H9 (cell line): Measurements from ENCODE around the gene SBNO1. TPM values are rescaled to one million over a fixed set of nuclear protein-coding genes. Genes with fewer than 3 reads are reported as not detected.
A peak's percentile ranks its signal among the peaks of the same experiment; 100 is the strongest.

ENCODE experiments used
- DNase-seq: peaks from one replicate; pipeline ENCODE4 v3.0.0-alpha.2; 2017
- H2AFZ ChIP-seq: one replicate; pipeline ENCODE4 v1.6.1; 2013; ENCODE audit warnings: mild to moderate bottlenecking, low read length, control low read depth, moderate library complexity
- H2AK5ac ChIP-seq: 2 replicates; pipeline ENCODE4 v1.6.1; 2013; ENCODE audit warnings: low read length, control low read depth, mixed read lengths; ENCODE audit not compliant: insufficient read length
- H2BK120ac ChIP-seq: one replicate; pipeline ENCODE4 v1.6.1; 2013; ENCODE audit warnings: low read depth, mild to moderate bottlenecking, low read length, control low read depth, inconsistent platforms; ENCODE audit not compliant: poor library complexity, severe bottlenecking
- H2BK12ac ChIP-seq: 2 replicates; pipeline ENCODE4 v1.6.1; 2013; ENCODE audit warnings: low read length, control low read depth, mixed read lengths, low read depth; ENCODE audit not compliant: insufficient read length
- H2BK15ac ChIP-seq: 2 replicates; pipeline ENCODE4 v1.6.1; 2013; ENCODE audit warnings: low read depth, low read length, control low read depth
- H2BK20ac ChIP-seq: one replicate; pipeline ENCODE4 v1.6.1; 2013; ENCODE audit warnings: low read depth, mild to moderate bottlenecking, low read length, control low read depth, inconsistent platforms; ENCODE audit not compliant: poor library complexity, severe bottlenecking
- H2BK5ac ChIP-seq: 2 replicates; pipeline ENCODE4 v1.6.1; 2013; ENCODE audit warnings: low read length, control low read depth, mixed read lengths; ENCODE audit not compliant: insufficient read length
- H3K14ac ChIP-seq: 2 replicates; pipeline ENCODE4 v1.6.1; 2013; ENCODE audit warnings: low read length, control low read depth; ENCODE audit not compliant: insufficient read depth
- H3K18ac ChIP-seq: 2 replicates; pipeline ENCODE4 v1.6.1; 2013; ENCODE audit warnings: low read depth, mild to moderate bottlenecking, mixed read lengths, low read length, control low read depth; ENCODE audit not compliant: insufficient read length
- H3K23ac ChIP-seq: 2 replicates; pipeline ENCODE4 v1.6.1; 2013; ENCODE audit warnings: low read length, control low read depth, mixed read lengths, low read depth; ENCODE audit not compliant: insufficient read length
- H3K23me2 ChIP-seq: 2 replicates; pipeline ENCODE4 v1.6.1; 2013; ENCODE audit warnings: low read depth, mild to moderate bottlenecking, mixed read lengths, low read length, control low read depth; ENCODE audit not compliant: insufficient read length, poor library complexity, severe bottlenecking
- H3K27ac ChIP-seq: 2 replicates; pipeline ENCODE4 v1.5.1; 2013; ENCODE audit warnings: low read length, control low read depth, mixed read lengths, low read depth; ENCODE audit not compliant: insufficient read length
- H3K27me3 ChIP-seq: 2 replicates; pipeline ENCODE4 v1.6.1; 2013; ENCODE audit warnings: low read length, control low read depth, inconsistent platforms; ENCODE audit not compliant: insufficient read depth
- H3K4ac ChIP-seq: 2 replicates; pipeline ENCODE4 v1.6.1; 2013; ENCODE audit warnings: low read depth, mild to moderate bottlenecking, control low read depth, inconsistent platforms, low read length, moderate library complexity
- H3K4me1 ChIP-seq: 2 replicates; pipeline ENCODE4 v1.6.1; 2013; ENCODE audit warnings: low read length, control low read depth, inconsistent platforms; ENCODE audit not compliant: insufficient read depth
- H3K4me2 ChIP-seq: 2 replicates; pipeline ENCODE4 v1.6.1; 2013; ENCODE audit warnings: low read length, control low read depth, mixed read lengths; ENCODE audit not compliant: insufficient read length, insufficient read depth
- H3K56ac ChIP-seq: 2 replicates; pipeline ENCODE4 v1.6.1; 2013; ENCODE audit warnings: low read depth, mild to moderate bottlenecking, mixed read lengths, low read length, control low read depth; ENCODE audit not compliant: insufficient read length
- H3K79me1 ChIP-seq: 2 replicates; pipeline ENCODE4 v1.6.1; 2013; ENCODE audit warnings: low read depth, mild to moderate bottlenecking, moderate library complexity, low read length, control low read depth, inconsistent platforms; ENCODE audit not compliant: insufficient read depth, poor library complexity, severe bottlenecking
- H3K79me2 ChIP-seq: 2 replicates; pipeline ENCODE4 v1.6.1; 2013; ENCODE audit warnings: low read length, control low read depth, inconsistent platforms; ENCODE audit not compliant: insufficient read depth
- H3K9ac ChIP-seq: 2 replicates; pipeline ENCODE4 v1.6.1; 2013; ENCODE audit warnings: low read length, control low read depth, mixed read lengths; ENCODE audit not compliant: insufficient read length; ENCODE audit errors: extremely low read depth
- H3K9me3 ChIP-seq: one replicate; pipeline ENCODE4 v1.6.1; 2013; ENCODE audit warnings: low read depth, low read length, inconsistent platforms; ENCODE audit not compliant: control insufficient read depth
- H3T11ph ChIP-seq: one replicate; pipeline ENCODE4 v1.6.1; 2013; ENCODE audit warnings: mild to moderate bottlenecking, low read length, control low read depth, inconsistent platforms
- H4K20me1 ChIP-seq: one replicate; pipeline ENCODE4 v1.6.1; 2013; ENCODE audit not compliant: control insufficient read depth, insufficient read length, insufficient read depth
- H4K5ac ChIP-seq: 2 replicates; pipeline ENCODE4 v1.6.1; 2013; ENCODE audit warnings: low read depth, mild to moderate bottlenecking, mixed read lengths, low read length, control low read depth; ENCODE audit not compliant: insufficient read length
- H4K8ac ChIP-seq: replicated peaks from 2 replicates; pipeline ENCODE4 v1.6.1; 2013; ENCODE audit warnings: low read length, control low read depth, mixed read lengths, low read depth; ENCODE audit not compliant: insufficient read length
- H4K91ac ChIP-seq: 2 replicates; pipeline ENCODE4 v1.6.1; 2013; ENCODE audit warnings: low read depth, mild to moderate bottlenecking, moderate library complexity, mixed read lengths, low read length, control low read depth; ENCODE audit not compliant: insufficient read length
- H3K27ac Mint-ChIP-seq, 3 experiments: 2 replicates in 2 of 3; 3 replicates in 1 of 3; pipeline ENCODE4 v1.8.0; 2020 to 2021; ENCODE audit warnings: mixed read lengths in 3 of 3, mild to moderate bottlenecking in 1 of 3, moderate library complexity in 1 of 3
- H3K27me3 Mint-ChIP-seq: 2 replicates; pipeline ENCODE4 v1.8.0; 2021; ENCODE audit warnings: low read depth, mild to moderate bottlenecking, moderate library complexity, mixed read lengths
- H3K36me3 Mint-ChIP-seq, 3 experiments: 2 replicates in 2 of 3; 3 replicates in 1 of 3; pipeline ENCODE4 v1.8.0; 2020 to 2021; ENCODE audit warnings: low read depth in 3 of 3, mixed read lengths in 3 of 3; ENCODE audit not compliant: insufficient read depth in 1 of 3
- H3K4me1 Mint-ChIP-seq, 2 experiments: 2 replicates each; pipeline ENCODE4 v1.8.0; 2020; ENCODE audit warnings: mixed read lengths in 2 of 2
- H3K4me3 Mint-ChIP-seq, 2 experiments: 2 replicates in 1 of 2; 3 replicates in 1 of 2; pipeline ENCODE4 v1.8.0; 2020 to 2021; ENCODE audit warnings: mild to moderate bottlenecking in 2 of 2, mixed read lengths in 2 of 2, moderate library complexity in 1 of 2
- H3K9me3 Mint-ChIP-seq, 2 experiments: 2 replicates in 1 of 2; 3 replicates in 1 of 2; pipeline ENCODE4 v1.8.0; 2020; ENCODE audit warnings: mild to moderate bottlenecking in 2 of 2, mixed read lengths in 2 of 2, moderate library complexity in 1 of 2
- CTCF ChIP-seq: fragments of 200-600 bp; sonication (generic); conservative IDR thresholded peaks from 3 replicates; pipeline ENCODE4 v1.8.0; 2021; ENCODE audit warnings: antibody characterized with exemption, mild to moderate bottlenecking
- WGBS: extraction: QIAGEN DNeasy Blood & Tissue Kit; methylation state at CpG from one replicate; pipeline ENCODE4 v1.1.7; 2013; ENCODE audit warnings: missing lambda C conversion rate, low lambda C conversion rate, mixed read lengths; ENCODE audit not compliant: insufficient read length; ENCODE audit errors: extremely low coverage; 5-methylcytosine and 5-hydroxymethylcytosine counted together
- total RNA-seq: library from RNA; stranded (reverse); gene quantifications from 2 replicates; pipeline ENCODE4 v1.2.1, GENCODE V29; 2021

Gene SBNO1
- total RNA-seq, 1 experiment from 2014 or later: 47.5 TPM

GRCh38 chr12:123267991-123268843, 96.4 kb downstream of the SBNO1 start:
- H4K5ac ChIP-seq: no peak overlapping the region
- no peak overlapping the region for H3K27ac ChIP-seq
- H2BK5ac ChIP-seq: no peak overlapping the region
- H3K79me2 ChIP-seq: peaks cover 24% of the 10 kb centered on the region; the same call in 1 of the 2 replicates
- H3K14ac ChIP-seq: no peak overlapping the region
- H3K4me1 Mint-ChIP-seq: peaks cover 44 to 46% of the 10 kb centered on the region in 2 experiments
- no peaks in the 10 kb centered on the region for H3K27me3 Mint-ChIP-seq
- H3K9me3 Mint-ChIP-seq: peaks cover 0 to 3% of the 10 kb centered on the region in 2 experiments; a peak in 2 of 5 replicates
- no peak overlapping the region for H2BK12ac ChIP-seq
- H4K91ac ChIP-seq: no peak overlapping the region
- H3K4me2 ChIP-seq: no peak overlapping the region
- H3K4me1 ChIP-seq: peaks cover 3% of the 10 kb centered on the region; the same call in 1 of the 2 replicates
- no peaks in the 10 kb centered on the region for H4K20me1 ChIP-seq
- H2BK120ac ChIP-seq: no peak overlapping the region
- no peak overlapping the region for H2AFZ ChIP-seq
- no peaks in the 10 kb centered on the region for H3K27me3 ChIP-seq
- peaks cover 14% of the 10 kb centered on the region for H3K23me2 ChIP-seq
- no peak overlapping the region for H3T11ph ChIP-seq
- no CpG with 5 or more reads among the region's 36 CpGs for WGBS
- H3K79me1 ChIP-seq: peaks cover 2% of the 10 kb centered on the region
- peak overlapping the region in 2 of 3 experiments; percentile 77 to 90; a peak in 4 of 7 replicates for H3K27ac Mint-ChIP-seq
- no peaks in the 10 kb centered on the region for H3K9me3 ChIP-seq
- no peak overlapping the region for H3K18ac ChIP-seq
- H3K36me3 Mint-ChIP-seq: peaks cover 17 to 56% (median 47%) of the 10 kb centered on the region in 3 experiments
- H3K9ac ChIP-seq: no peak overlapping the region
- no peak for DNase-seq
- no peak overlapping the region for H3K23ac ChIP-seq
- H3K4me3 Mint-ChIP-seq: peak overlapping the region; percentile 91 to 96; a peak in 2 of 5 replicates
- peak overlapping the region; percentile 44 for H4K8ac ChIP-seq
- no peak overlapping the region for H2AK5ac ChIP-seq
- H3K4ac ChIP-seq: no peak overlapping the region; the same call in 1 of the 2 replicates
- H2BK20ac ChIP-seq: no peak overlapping the region
- H3K56ac ChIP-seq: no peak overlapping the region
- no peak overlapping the region for H2BK15ac ChIP-seq
- TF ChIP-seq CTCF: no peak
